GM23338 (cell line): ENCODE measurements around the gene UNC13C. TPM values are rescaled to one million over a fixed set of nuclear protein-coding genes. Genes with fewer than 3 reads are reported as not detected.

Experiments
- ATAC-seq: fragments of 200-7000 bp; cut with Tn5 transposase; 3 replicates; pipeline ENCODE4 v1.9.1; 2020
- DNase-seq: peaks from one replicate; pipeline ENCODE4 v3.0.0-alpha.2; 2015; ENCODE audit warnings: low spot score
- H2AFZ ChIP-seq: fragments of 200-600 bp; sonication (generic); 2 replicates; pipeline ENCODE4 v1.8.0; 2016; ENCODE audit warnings: antibody characterized with exemption, mild to moderate bottlenecking, moderate library complexity
- H3F3A ChIP-seq: fragments of 200-600 bp; sonication (generic); replicated peaks from 2 replicates; pipeline ENCODE4 v1.8.0; 2017; ENCODE audit warnings: antibody characterized with exemption, mixed run types, low read depth
- H3K27ac ChIP-seq: fragments of 200-600 bp; sonication (generic); 2 replicates; pipeline ENCODE4 v1.6.1; 2016; ENCODE audit warnings: low read depth
- H3K27me3 ChIP-seq: fragments of 200-600 bp; sonication (generic); 2 replicates; pipeline ENCODE4 v1.8.0; 2016; ENCODE audit warnings: mild to moderate bottlenecking, mixed run types, moderate library complexity; ENCODE audit not compliant: insufficient read depth
- H3K36me3 ChIP-seq: fragments of 200-600 bp; sonication (generic); 2 replicates; pipeline ENCODE4 v1.8.0; 2016; ENCODE audit warnings: mild to moderate bottlenecking; ENCODE audit not compliant: insufficient read depth
- H3K4me1 ChIP-seq: fragments of 200-600 bp; sonication (generic); 2 replicates; pipeline ENCODE4 v1.8.0; 2016; ENCODE audit warnings: mild to moderate bottlenecking, moderate library complexity; ENCODE audit not compliant: insufficient read depth
- H3K4me2 ChIP-seq: fragments of 200-600 bp; sonication (generic); 2 replicates; pipeline ENCODE4 v1.7.1; 2017; ENCODE audit warnings: mixed run types
- H3K4me3 ChIP-seq: fragments of 200-600 bp; sonication (generic); 2 replicates; pipeline ENCODE4 v1.6.1; 2016; ENCODE audit warnings: mixed run types
- H3K79me2 ChIP-seq: fragments of 200-600 bp; sonication (generic); replicated peaks from 2 replicates; pipeline ENCODE4 v1.8.0; 2017; ENCODE audit warnings: mild to moderate bottlenecking; ENCODE audit not compliant: insufficient read depth
- H3K9me2 ChIP-seq: fragments of 200-600 bp; sonication (generic); 2 replicates; pipeline ENCODE4 v1.8.0; 2017; ENCODE audit not compliant: insufficient read depth
- H4K20me1 ChIP-seq: fragments of 200-600 bp; sonication (generic); replicated peaks from 2 replicates; pipeline ENCODE4 v1.8.0; 2017; ENCODE audit warnings: mild to moderate bottlenecking; ENCODE audit not compliant: insufficient read depth
- H3K27ac Mint-ChIP-seq: 2 replicates; pipeline ENCODE4 v1.8.0; 2020; ENCODE audit warnings: inconsistent platforms, mild to moderate bottlenecking, moderate library complexity, mixed read lengths
- H3K27me3 Mint-ChIP-seq: 3 replicates; pipeline ENCODE4 v1.8.0; 2022; ENCODE audit warnings: low read depth, mild to moderate bottlenecking, moderate library complexity, mixed read lengths, inconsistent platforms; ENCODE audit not compliant: insufficient read depth, poor library complexity
- H3K36me3 Mint-ChIP-seq: 3 replicates; pipeline ENCODE4 v1.8.0; 2021; ENCODE audit warnings: low read depth, mild to moderate bottlenecking, inconsistent platforms, moderate library complexity, mixed read lengths
- H3K4me1 Mint-ChIP-seq: 3 replicates; pipeline ENCODE4 v1.8.0; 2020; ENCODE audit warnings: mild to moderate bottlenecking, inconsistent platforms, mixed read lengths
- H3K4me3 Mint-ChIP-seq: 3 replicates; pipeline ENCODE4 v1.8.0; 2021; ENCODE audit warnings: moderate library complexity, mild to moderate bottlenecking, inconsistent platforms, mixed read lengths
- H3K9me3 Mint-ChIP-seq: 3 replicates; pipeline ENCODE4 v1.8.0; 2020; ENCODE audit warnings: moderate library complexity, mild to moderate bottlenecking, inconsistent platforms, mixed read lengths
- CREB1 ChIP-seq: fragments of 250-450 bp; sonication (Bioruptor Pico); IDR thresholded peaks from 2 replicates; pipeline ENCODE4 v1.5.0; 2020; ENCODE audit warnings: low read depth, mild to moderate bottlenecking, moderate library complexity
- CTCF ChIP-seq, 2 experiments: fragments of 200-600 bp in 1 of 2; sonication (generic) in 1 of 2; conservative IDR thresholded peaks; 2 replicates each; pipeline versions ENCODE4 v1.5.1 to v1.6.1; 2016 to 2017; ENCODE audit warnings: antibody characterized with exemption in 2 of 2, low read depth in 2 of 2, mild to moderate bottlenecking in 2 of 2, moderate library complexity in 1 of 2
- ETS1 ChIP-seq: IDR thresholded peaks from 2 replicates; pipeline ENCODE4 v1.6.1; 2016; ENCODE audit warnings: antibody characterized with exemption
- EZH2 ChIP-seq: fragments of 200-600 bp; sonication (generic); IDR thresholded peaks from one replicate; pipeline ENCODE4 v1.8.0; 2017; ENCODE audit warnings: antibody characterized with exemption, mild to moderate bottlenecking, low read depth; ENCODE audit not compliant: unreplicated experiment
- EZH2phosphoT487 ChIP-seq: fragments of 200-600 bp; sonication (generic); IDR thresholded peaks from one replicate; pipeline ENCODE4 v1.8.1; 2018; ENCODE audit warnings: antibody characterized with exemption; ENCODE audit not compliant: unreplicated experiment
- JUNB ChIP-seq: IDR thresholded peaks from one replicate; pipeline ENCODE4 v1.6.1; 2016; ENCODE audit warnings: antibody characterized with exemption; ENCODE audit not compliant: unreplicated experiment
- NANOG ChIP-seq: IDR thresholded peaks from 2 replicates; pipeline ENCODE4 v1.6.1; 2016; ENCODE audit warnings: antibody characterized with exemption, borderline replicate concordance
- POLR2AphosphoS5 ChIP-seq: IDR thresholded peaks from 2 replicates; pipeline ENCODE4 v1.6.1; 2016; ENCODE audit warnings: antibody characterized with exemption, low read depth
- STAT1 ChIP-seq: IDR thresholded peaks from one replicate; pipeline ENCODE4 v1.6.1; 2016; ENCODE audit warnings: antibody characterized with exemption; ENCODE audit not compliant: unreplicated experiment
- ZNF114 ChIP-seq: fragments of 250-450 bp; sonication (Bioruptor Pico); IDR thresholded peaks from 2 replicates; pipeline ENCODE4 v1.5.0; 2020; ENCODE audit warnings: mild to moderate bottlenecking, moderate library complexity
- ZNF331 ChIP-seq: fragments of 250-450 bp; sonication (Bioruptor Pico); IDR thresholded peaks from 2 replicates; pipeline ENCODE4 v1.5.0; 2020; ENCODE audit warnings: low read depth, mild to moderate bottlenecking, moderate library complexity
- polyA plus RNA-seq: library from polyadenylated mRNA; unstranded; fragments of >200 nt; fragmentation: Nextera tagmentation; extraction: Ambion mirVana; gene quantifications from 2 replicates; pipeline ENCODE4 v1.2.1, GENCODE V29; 2016
- total RNA-seq: library from RNA; depleted of rRNA; stranded (reverse); fragments of >200 nt; shearing (Covaris generic); gene quantifications from 2 replicates; pipeline ENCODE4 v1.2.3, GENCODE V29; 2014
- TF ChIP-seq, protein P1 (sequence below): fragments of 250-450 bp; sonication (Bioruptor Pico); IDR thresholded peaks from 2 replicates; pipeline ENCODE4 v1.5.0; 2020; ENCODE audit warnings: mild to moderate bottlenecking, moderate library complexity
- TF ChIP-seq, protein P2 (sequence below): IDR thresholded peaks from one replicate; pipeline ENCODE4 v1.6.1; 2018; ENCODE audit warnings: antibody characterized with exemption; ENCODE audit not compliant: unreplicated experiment

UNC13C gene
- total and polyA plus RNA-seq, 2 experiments from 2014 or later = 0.03 TPM; not detected in 1

GRCh38 chr15:54304321-54304720 is 326.1 kb downstream of the UNC13C start:
- no peak overlapping the region for H3K4me3 ChIP-seq
- H3K9me3 Mint-ChIP-seq = peaks cover 29% of the 10 kb centered on the region
- no peak overlapping the region for H3K4me3 Mint-ChIP-seq
- TF ChIP-seq POLR2AphosphoS5 (no peak), ZNF114 (CRISPR knock-in tag) (no peak), ZNF331 (no peak), ETS1 (no peak), STAT1 (no peak), CREB1 (no peak), EZH2phosphoT487 (no peak), EZH2 (no peak), JUNB (no peak), CTCF (conservative IDR thresholded peaks at IDR 0.05; ENCODE audit: low read depth in 2 of 2) (no peak), NANOG (no peak)
- TF ChIP-seq, protein P1, sequence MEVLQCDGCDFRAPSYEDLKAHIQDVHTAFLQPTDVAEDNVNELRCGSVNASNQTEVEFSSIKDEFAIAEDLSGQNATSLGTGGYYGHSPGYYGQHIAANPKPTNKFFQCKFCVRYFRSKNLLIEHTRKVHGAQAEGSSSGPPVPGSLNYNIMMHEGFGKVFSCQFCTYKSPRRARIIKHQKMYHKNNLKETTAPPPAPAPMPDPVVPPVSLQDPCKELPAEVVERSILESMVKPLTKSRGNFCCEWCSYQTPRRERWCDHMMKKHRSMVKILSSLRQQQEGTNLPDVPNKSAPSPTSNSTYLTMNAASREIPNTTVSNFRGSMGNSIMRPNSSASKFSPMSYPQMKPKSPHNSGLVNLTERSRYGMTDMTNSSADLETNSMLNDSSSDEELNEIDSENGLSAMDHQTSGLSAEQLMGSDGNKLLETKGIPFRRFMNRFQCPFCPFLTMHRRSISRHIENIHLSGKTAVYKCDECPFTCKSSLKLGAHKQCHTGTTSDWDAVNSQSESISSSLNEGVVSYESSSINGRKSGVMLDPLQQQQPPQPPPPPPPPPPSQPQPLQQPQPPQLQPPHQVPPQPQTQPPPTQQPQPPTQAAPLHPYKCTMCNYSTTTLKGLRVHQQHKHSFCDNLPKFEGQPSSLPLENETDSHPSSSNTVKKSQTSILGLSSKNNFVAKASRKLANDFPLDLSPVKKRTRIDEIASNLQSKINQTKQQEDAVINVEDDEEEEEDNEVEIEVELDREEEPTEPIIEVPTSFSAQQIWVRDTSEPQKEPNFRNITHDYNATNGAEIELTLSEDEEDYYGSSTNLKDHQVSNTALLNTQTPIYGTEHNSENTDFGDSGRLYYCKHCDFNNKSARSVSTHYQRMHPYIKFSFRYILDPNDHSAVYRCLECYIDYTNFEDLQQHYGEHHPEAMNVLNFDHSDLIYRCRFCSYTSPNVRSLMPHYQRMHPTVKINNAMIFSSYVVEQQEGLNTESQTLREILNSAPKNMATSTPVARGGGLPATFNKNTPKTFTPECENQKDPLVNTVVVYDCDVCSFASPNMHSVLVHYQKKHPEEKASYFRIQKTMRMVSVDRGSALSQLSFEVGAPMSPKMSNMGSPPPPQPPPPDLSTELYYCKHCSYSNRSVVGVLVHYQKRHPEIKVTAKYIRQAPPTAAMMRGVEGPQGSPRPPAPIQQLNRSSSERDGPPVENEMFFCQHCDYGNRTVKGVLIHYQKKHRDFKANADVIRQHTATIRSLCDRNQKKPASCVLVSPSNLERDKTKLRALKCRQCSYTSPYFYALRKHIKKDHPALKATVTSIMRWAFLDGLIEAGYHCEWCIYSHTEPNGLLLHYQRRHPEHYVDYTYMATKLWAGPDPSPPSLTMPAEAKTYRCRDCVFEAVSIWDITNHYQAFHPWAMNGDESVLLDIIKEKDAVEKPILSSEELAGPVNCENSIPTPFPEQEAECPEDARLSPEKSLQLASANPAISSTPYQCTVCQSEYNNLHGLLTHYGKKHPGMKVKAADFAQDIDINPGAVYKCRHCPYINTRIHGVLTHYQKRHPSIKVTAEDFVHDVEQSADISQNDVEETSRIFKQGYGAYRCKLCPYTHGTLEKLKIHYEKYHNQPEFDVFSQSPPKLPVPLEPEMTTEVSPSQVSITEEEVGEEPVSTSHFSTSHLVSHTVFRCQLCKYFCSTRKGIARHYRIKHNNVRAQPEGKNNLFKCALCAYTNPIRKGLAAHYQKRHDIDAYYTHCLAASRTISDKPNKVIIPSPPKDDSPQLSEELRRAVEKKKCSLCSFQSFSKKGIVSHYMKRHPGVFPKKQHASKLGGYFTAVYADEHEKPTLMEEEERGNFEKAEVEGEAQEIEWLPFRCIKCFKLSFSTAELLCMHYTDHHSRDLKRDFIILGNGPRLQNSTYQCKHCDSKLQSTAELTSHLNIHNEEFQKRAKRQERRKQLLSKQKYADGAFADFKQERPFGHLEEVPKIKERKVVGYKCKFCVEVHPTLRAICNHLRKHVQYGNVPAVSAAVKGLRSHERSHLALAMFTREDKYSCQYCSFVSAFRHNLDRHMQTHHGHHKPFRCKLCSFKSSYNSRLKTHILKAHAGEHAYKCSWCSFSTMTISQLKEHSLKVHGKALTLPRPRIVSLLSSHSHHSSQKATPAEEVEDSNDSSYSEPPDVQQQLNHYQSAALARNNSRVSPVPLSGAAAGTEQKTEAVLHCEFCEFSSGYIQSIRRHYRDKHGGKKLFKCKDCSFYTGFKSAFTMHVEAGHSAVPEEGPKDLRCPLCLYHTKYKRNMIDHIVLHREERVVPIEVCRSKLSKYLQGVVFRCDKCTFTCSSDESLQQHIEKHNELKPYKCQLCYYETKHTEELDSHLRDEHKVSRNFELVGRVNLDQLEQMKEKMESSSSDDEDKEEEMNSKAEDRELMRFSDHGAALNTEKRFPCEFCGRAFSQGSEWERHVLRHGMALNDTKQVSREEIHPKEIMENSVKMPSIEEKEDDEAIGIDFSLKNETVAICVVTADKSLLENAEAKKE (CRISPR knock-in tag) = no peak
- TF ChIP-seq, protein P2, sequence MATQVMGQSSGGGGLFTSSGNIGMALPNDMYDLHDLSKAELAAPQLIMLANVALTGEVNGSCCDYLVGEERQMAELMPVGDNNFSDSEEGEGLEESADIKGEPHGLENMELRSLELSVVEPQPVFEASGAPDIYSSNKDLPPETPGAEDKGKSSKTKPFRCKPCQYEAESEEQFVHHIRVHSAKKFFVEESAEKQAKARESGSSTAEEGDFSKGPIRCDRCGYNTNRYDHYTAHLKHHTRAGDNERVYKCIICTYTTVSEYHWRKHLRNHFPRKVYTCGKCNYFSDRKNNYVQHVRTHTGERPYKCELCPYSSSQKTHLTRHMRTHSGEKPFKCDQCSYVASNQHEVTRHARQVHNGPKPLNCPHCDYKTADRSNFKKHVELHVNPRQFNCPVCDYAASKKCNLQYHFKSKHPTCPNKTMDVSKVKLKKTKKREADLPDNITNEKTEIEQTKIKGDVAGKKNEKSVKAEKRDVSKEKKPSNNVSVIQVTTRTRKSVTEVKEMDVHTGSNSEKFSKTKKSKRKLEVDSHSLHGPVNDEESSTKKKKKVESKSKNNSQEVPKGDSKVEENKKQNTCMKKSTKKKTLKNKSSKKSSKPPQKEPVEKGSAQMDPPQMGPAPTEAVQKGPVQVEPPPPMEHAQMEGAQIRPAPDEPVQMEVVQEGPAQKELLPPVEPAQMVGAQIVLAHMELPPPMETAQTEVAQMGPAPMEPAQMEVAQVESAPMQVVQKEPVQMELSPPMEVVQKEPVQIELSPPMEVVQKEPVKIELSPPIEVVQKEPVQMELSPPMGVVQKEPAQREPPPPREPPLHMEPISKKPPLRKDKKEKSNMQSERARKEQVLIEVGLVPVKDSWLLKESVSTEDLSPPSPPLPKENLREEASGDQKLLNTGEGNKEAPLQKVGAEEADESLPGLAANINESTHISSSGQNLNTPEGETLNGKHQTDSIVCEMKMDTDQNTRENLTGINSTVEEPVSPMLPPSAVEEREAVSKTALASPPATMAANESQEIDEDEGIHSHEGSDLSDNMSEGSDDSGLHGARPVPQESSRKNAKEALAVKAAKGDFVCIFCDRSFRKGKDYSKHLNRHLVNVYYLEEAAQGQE = no peak
- H3K27ac ChIP-seq = no peak overlapping the region
- H3K79me2 ChIP-seq = no peaks in the 10 kb centered on the region
- H3K36me3 ChIP-seq = no peaks in the 10 kb centered on the region
- H3K27ac Mint-ChIP-seq = no peak overlapping the region; the same call in 1 of the 2 replicates
- no peaks in the 10 kb centered on the region for H4K20me1 ChIP-seq
- H3K27me3 ChIP-seq = no peaks in the 10 kb centered on the region
- no peak overlapping the region for H2AFZ ChIP-seq
- no peaks in the 10 kb centered on the region for H3F3A ChIP-seq
- H3K4me1 ChIP-seq = no peaks in the 10 kb centered on the region
- H3K9me2 ChIP-seq = no peaks in the 10 kb centered on the region
- DNase-seq = no peak
- no peak; the same call in 2 of the 3 replicates for ATAC-seq
- peaks cover 21% of the 10 kb centered on the region; the same call in 2 of the 3 replicates for H3K4me1 Mint-ChIP-seq
- H3K4me2 ChIP-seq = no peak overlapping the region
- H3K36me3 Mint-ChIP-seq = no peaks in the 10 kb centered on the region
- no peaks in the 10 kb centered on the region for H3K27me3 Mint-ChIP-seq
